ENCODE measurements around the gene FAM89A.
"Not testable (repeated sequence)": the region's sequence is repeated elsewhere in the genome, so short reads cannot be mapped to it uniquely, and the experiment has no call there.

- not testable (repeated sequence) for TF ChIP-seq POLR2A (IDR thresholded peaks at IDR 0.05; ENCODE audit: low read depth, low read length); POLR2AphosphoS5 (IDR thresholded peaks at IDR 0.05; ENCODE audit: low read depth, low read length); TAF1 (IDR thresholded peaks at IDR 0.05; ENCODE audit: borderline replicate concordance, low read depth, low read length)
These were observed 7.5 kb upstream of the FAM89A start for GRCh38 chr1:231047529-231047928.

Measured in GM12892 (cell line).